Thyroid gland (tissue), 4 donors: Measurements from ENCODE around the gene NAALADL2.

Source experiments
- POLR2A ChIP-seq, 2 donors: fragments of 450-650 bp; IDR thresholded peaks; one replicate each; pipeline ENCODE4 v1.6.1; 2017; ENCODE audit warnings: antibody characterized with exemption in 2 of 2, mild to moderate bottlenecking in 2 of 2, moderate library complexity in 1 of 2
- TF ChIP-seq, protein P1 (sequence below), 6 experiments: fragments of 200-600 bp in 3 of 6; fragments of 450-650 bp in 3 of 6; sonication (generic) in 3 of 6; IDR thresholded peaks; one replicate each; pipeline ENCODE4 v1.5.1; 2016 to 2019; ENCODE audit warnings: antibody characterized with exemption in 6 of 6, mild to moderate bottlenecking in 2 of 6, inconsistent platforms in 1 of 6, moderate library complexity in 1 of 6

GRCh38 chr3:174846055-174846454 is 13.1 kb upstream of the NAALADL2 start:
- TF ChIP-seq POLR2A (IDR thresholded peaks at IDR 0.05), result no peak
- TF ChIP-seq, protein P1, sequence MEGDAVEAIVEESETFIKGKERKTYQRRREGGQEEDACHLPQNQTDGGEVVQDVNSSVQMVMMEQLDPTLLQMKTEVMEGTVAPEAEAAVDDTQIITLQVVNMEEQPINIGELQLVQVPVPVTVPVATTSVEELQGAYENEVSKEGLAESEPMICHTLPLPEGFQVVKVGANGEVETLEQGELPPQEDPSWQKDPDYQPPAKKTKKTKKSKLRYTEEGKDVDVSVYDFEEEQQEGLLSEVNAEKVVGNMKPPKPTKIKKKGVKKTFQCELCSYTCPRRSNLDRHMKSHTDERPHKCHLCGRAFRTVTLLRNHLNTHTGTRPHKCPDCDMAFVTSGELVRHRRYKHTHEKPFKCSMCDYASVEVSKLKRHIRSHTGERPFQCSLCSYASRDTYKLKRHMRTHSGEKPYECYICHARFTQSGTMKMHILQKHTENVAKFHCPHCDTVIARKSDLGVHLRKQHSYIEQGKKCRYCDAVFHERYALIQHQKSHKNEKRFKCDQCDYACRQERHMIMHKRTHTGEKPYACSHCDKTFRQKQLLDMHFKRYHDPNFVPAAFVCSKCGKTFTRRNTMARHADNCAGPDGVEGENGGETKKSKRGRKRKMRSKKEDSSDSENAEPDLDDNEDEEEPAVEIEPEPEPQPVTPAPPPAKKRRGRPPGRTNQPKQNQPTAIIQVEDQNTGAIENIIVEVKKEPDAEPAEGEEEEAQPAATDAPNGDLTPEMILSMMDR (IDR thresholded peaks at IDR 0.05), result no peak
